ENCODE results near the gene CST7.

The CST7 gene

GRCh38 chr20:24909086-24909780 is 39.8 kb upstream of the CST7 start:
- H3K79me2 ChIP-seq (ENCODE audit: insufficient read depth, low read length) = no peaks in the 10 kb centered on the region
- H3K4me3 ChIP-seq (ENCODE audit: low read length, poor library complexity, severe bottlenecking) = no peak overlapping the region
- no peak overlapping the region for H3K9ac ChIP-seq (ENCODE audit: low read depth, low read length, poor library complexity, severe bottlenecking)
- TF ChIP-seq EZH2phosphoT487 (IDR thresholded peaks at IDR 0.05; ENCODE audit: borderline replicate concordance) (no peak), CTCF (conservative IDR thresholded peaks at IDR 0.05; ENCODE audit: low read length) (no peak)
- H3K36me3 ChIP-seq (ENCODE audit: insufficient read depth, low read length) = no peaks in the 10 kb centered on the region
- no peaks in the 10 kb centered on the region for H4K20me1 ChIP-seq (ENCODE audit: insufficient read depth, low read length, poor library complexity, severe bottlenecking)
- no peaks in the 10 kb centered on the region for H3K9me2 ChIP-seq (replicated peaks; ENCODE audit: low read depth, low read length)
- H3K27me3 ChIP-seq (ENCODE audit: insufficient read depth, low read length, poor library complexity, severe bottlenecking) = no peaks in the 10 kb centered on the region
- H3K4me2 ChIP-seq (ENCODE audit: low read depth, low read length, poor library complexity, severe bottlenecking) = no peak overlapping the region
- no peaks in the 10 kb centered on the region for H3F3A ChIP-seq (ENCODE audit: low read depth)
- 0 out of 2 replicates have a peak, but pooled peaks cover 7% of the 10 kb centered on the region for H3K9me3 ChIP-seq (ENCODE audit: insufficient read depth, low read depth, low read length)
- H3K4me1 ChIP-seq (ENCODE audit: insufficient read depth, low read length, poor library complexity, severe bottlenecking) = no peaks in the 10 kb centered on the region
- no peak overlapping the region for H2AFZ ChIP-seq (ENCODE audit: low read length)

GRCh38 chr20:24909861-24910260 is 39.2 kb upstream of the CST7 start:
- Histone ChIP-seq H2AFZ (ENCODE audit: low read length) (no peak overlapping the region), H3K9me3 (ENCODE audit: insufficient read depth, low read depth, low read length) (0 out of 2 replicates have a peak, but pooled peaks cover 7% of the 10 kb centered on the region), H3K4me3 (ENCODE audit: low read length, poor library complexity, severe bottlenecking) (no peak overlapping the region), H3F3A (ENCODE audit: low read depth) (no peaks in the 10 kb centered on the region), H3K4me2 (ENCODE audit: low read depth, low read length, poor library complexity, severe bottlenecking) (no peak overlapping the region), H3K27me3 (ENCODE audit: insufficient read depth, low read length, poor library complexity, severe bottlenecking) (no peaks in the 10 kb centered on the region), H4K20me1 (ENCODE audit: insufficient read depth, low read length, poor library complexity, severe bottlenecking) (no peaks in the 10 kb centered on the region), H3K9ac (ENCODE audit: low read depth, low read length, poor library complexity, severe bottlenecking) (no peak overlapping the region), H3K36me3 (ENCODE audit: insufficient read depth, low read length) (no peaks in the 10 kb centered on the region), H3K4me1 (ENCODE audit: insufficient read depth, low read length, poor library complexity, severe bottlenecking) (no peaks in the 10 kb centered on the region), H3K9me2 (replicated peaks; ENCODE audit: low read depth, low read length) (no peaks in the 10 kb centered on the region), H3K79me2 (ENCODE audit: insufficient read depth, low read length) (no peaks in the 10 kb centered on the region)
- TF ChIP-seq EZH2phosphoT487 (IDR thresholded peaks at IDR 0.05; ENCODE audit: borderline replicate concordance) = no peak
- no peak for TF ChIP-seq CTCF (conservative IDR thresholded peaks at IDR 0.05; ENCODE audit: low read length)

GRCh38 chr20:24910461-24910860 is 38.6 kb upstream of the CST7 start:
- no peak overlapping the region for H3K4me3 ChIP-seq (ENCODE audit: low read length, poor library complexity, severe bottlenecking)
- H4K20me1 ChIP-seq (ENCODE audit: insufficient read depth, low read length, poor library complexity, severe bottlenecking) = no peaks in the 10 kb centered on the region
- no peaks in the 10 kb centered on the region for H3F3A ChIP-seq (ENCODE audit: low read depth)
- no peaks in the 10 kb centered on the region for H3K36me3 ChIP-seq (ENCODE audit: insufficient read depth, low read length)
- H3K4me2 ChIP-seq (ENCODE audit: low read depth, low read length, poor library complexity, severe bottlenecking) = no peak overlapping the region
- H2AFZ ChIP-seq (ENCODE audit: low read length) = no peak overlapping the region
- H3K4me1 ChIP-seq (ENCODE audit: insufficient read depth, low read length, poor library complexity, severe bottlenecking) = no peaks in the 10 kb centered on the region
- no peaks in the 10 kb centered on the region for H3K27me3 ChIP-seq (ENCODE audit: insufficient read depth, low read length, poor library complexity, severe bottlenecking)
- no peak overlapping the region for H3K9ac ChIP-seq (ENCODE audit: low read depth, low read length, poor library complexity, severe bottlenecking)
- 0 out of 2 replicates have a peak, but pooled peaks cover 7% of the 10 kb centered on the region for H3K9me3 ChIP-seq (ENCODE audit: insufficient read depth, low read depth, low read length)
- no peaks in the 10 kb centered on the region for H3K9me2 ChIP-seq (replicated peaks; ENCODE audit: low read depth, low read length)
- no peaks in the 10 kb centered on the region for H3K79me2 ChIP-seq (ENCODE audit: insufficient read depth, low read length)
- TF ChIP-seq EZH2phosphoT487 (IDR thresholded peaks at IDR 0.05; ENCODE audit: borderline replicate concordance) (no peak), CTCF (conservative IDR thresholded peaks at IDR 0.05; ENCODE audit: low read length) (no peak)
